Measurements from ENCODE around the gene AUTS2. TPM values are rescaled to one million over a fixed set of nuclear protein-coding genes. Genes with fewer than 3 reads are reported as not detected.
A peak's percentile ranks its signal among the peaks of the same experiment; 100 is the strongest.

Gene AUTS2
- total and polyA plus RNA-seq, 2 donors = 13.4 to 87.7 TPM

DNA sequence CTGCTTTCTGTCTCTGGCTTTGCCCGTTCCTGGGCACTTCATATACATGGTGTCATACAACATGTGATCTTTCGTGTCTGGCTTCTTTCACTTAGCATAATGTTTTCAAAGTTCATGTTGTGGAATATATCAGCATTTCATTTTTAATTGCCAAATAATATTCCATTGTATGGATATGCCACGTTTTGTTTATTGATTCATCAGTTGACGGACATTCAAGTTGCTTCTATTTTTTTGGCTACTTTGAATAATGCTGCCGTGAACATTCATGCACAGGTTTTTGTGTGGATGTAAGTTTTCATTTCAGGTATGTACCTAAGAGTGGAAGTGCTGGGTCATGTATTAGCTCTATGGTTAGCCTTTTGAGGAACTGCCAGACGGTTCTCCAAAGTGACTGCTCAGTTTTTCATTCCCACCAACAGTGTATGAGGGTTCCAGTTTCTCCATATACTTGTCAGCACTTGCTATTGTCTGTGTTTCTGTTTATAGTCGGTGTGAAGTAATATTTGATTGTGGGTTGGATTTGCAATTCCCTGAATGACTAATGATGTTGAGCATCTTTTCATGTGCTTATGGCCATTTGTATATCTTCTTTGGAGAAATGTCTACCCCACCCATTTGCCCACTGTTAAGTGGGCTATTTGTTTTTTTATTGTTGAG is 1132.3 kb downstream of the AUTS2 start:
- Histone ChIP-seq H3K27ac (ENCODE audit: low read depth) (no peak overlapping the region), H3K4me1 (ENCODE audit: insufficient read depth) (peaks cover 1% of the 10 kb centered on the region), H3K4me3 (ENCODE audit: low read depth, low read length) (no peak overlapping the region), H3K36me3 (ENCODE audit: insufficient read depth) (no peaks in the 10 kb centered on the region)
- no peak for DNase-seq (ENCODE audit: extremely low spot score)
- 95% methylated on average over 7 of the region's 7 CpGs for WGBS

DNA sequence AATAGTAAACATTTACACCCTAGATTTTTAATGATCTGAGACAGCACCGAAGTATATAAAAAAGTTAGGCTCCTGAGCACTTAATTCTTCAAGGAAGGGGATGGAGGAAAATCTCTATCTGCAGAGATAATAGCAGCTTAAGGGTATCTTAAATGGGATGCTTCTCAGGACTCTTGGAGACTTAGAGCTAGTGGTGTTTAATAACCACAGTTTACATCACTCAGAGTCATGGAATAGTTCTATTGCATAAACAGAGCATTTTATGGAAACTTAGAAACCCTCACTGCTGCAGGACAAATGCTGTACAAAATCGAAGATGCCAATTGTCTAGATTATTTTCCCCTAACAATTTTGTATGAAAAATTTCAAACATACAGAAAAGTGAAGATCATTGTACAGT is 1134.8 kb downstream of the AUTS2 start:
- no peak for DNase-seq (ENCODE audit: extremely low spot score)
- Histone ChIP-seq H3K4me3 (ENCODE audit: low read depth, low read length) (no peak overlapping the region), H3K4me1 (ENCODE audit: insufficient read depth) (peaks cover 1% of the 10 kb centered on the region), H3K27ac (ENCODE audit: low read depth) (no peak overlapping the region), H3K36me3 (ENCODE audit: insufficient read depth) (no peaks in the 10 kb centered on the region)
- WGBS = 30% methylated on average over 2 of the region's 2 CpGs

DNA sequence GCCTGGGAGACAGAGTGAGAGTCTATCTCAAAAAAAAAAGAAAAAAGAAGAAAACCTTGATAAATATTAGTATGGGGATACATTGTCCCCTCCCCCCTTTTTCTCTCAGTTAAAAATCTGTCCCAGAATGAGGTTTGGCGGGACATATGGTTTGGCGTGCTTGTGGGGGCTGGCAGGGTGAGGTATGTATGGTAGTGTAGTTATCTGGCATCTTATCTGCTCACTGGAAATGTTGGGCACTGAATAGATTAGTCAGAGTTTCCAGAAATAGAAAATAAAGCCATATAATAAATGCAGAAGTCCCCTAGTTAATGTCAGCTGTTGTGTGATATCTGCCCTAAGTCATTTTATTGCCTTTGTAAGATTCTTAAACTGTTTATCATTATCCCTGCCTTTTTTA is 1136.1 kb downstream of the AUTS2 start:
- H3K4me3 ChIP-seq (ENCODE audit: low read depth, low read length) = no peak overlapping the region
- 66% methylated on average over 2 of the region's 2 CpGs for whole genome bisulfite sequencing
- no peak for DNase-seq (ENCODE audit: extremely low spot score)
- no peaks in the 10 kb centered on the region for H3K4me1 ChIP-seq (ENCODE audit: insufficient read depth)
- no peak overlapping the region for H3K27ac ChIP-seq (ENCODE audit: low read depth)
- H3K36me3 ChIP-seq (ENCODE audit: insufficient read depth) = no peaks in the 10 kb centered on the region

DNA sequence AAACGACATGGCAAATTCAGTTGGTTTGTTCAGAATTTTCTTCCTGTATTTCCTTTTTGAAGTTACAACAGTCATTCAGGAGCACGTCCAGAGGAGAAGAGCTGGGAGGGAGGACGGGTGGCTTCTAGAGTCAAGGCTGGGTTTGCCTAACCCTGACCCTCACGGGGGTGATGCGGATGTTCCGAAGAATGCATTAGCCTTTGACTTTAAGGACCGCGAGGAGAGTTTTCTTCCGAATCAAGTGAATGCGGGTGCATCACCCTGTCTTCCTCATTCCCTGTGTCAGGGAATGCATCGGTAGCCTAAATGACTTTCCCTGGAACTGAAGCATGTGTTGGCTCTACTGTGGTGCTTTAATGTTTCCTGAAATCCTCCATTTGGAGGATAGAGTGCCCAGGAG is 1137.0 kb downstream of the AUTS2 start:
- no peak for DNase-seq (ENCODE audit: extremely low spot score)
- Histone ChIP-seq H3K4me1 (ENCODE audit: insufficient read depth) (no peaks in the 10 kb centered on the region), H3K4me3 (ENCODE audit: low read depth, low read length) (no peak overlapping the region), H3K36me3 (ENCODE audit: insufficient read depth) (no peaks in the 10 kb centered on the region), H3K27ac (ENCODE audit: low read depth) (no peak overlapping the region)
- 92% methylated on average over 11 of the region's 11 CpGs for WGBS

DNA sequence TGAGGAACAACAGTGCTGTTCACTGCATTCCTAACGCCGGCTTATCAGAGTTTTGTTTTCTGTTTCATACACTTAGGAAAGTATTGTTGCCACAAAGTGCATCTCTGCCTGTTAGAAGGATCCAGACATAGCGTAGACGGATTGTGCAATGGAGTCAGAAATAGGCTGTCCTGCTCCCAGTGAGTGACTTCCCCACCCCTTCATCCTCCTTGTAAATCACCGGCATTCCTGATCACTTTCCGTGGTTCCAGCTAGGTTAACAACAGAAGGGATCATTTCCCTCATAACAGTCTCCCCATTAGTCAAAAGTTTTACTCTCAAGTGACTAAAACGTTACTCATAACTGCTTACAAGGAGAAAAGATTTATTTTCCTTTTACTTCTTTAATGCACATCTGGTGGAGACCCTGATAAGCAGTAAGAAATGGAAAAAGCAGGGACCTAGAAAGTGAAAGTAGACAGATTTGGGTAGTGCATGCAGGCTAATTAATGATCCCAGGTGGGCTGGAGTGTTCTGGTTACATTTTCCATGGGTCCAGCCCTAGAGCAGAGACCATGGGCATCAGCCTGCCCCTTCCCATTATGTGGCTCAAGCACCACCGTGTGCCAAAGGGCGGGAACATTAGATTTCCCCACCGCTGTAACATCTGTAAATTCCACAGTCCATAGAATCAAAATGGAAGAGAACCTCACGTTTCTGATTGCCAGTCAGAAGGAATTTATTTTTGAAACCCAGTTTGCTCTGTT is 1138.6 kb downstream of the AUTS2 start:
- Histone ChIP-seq H3K27ac (ENCODE audit: low read depth) (no peak overlapping the region), H3K4me1 (ENCODE audit: insufficient read depth) (no peaks in the 10 kb centered on the region), H3K4me3 (ENCODE audit: low read depth, low read length) (no peak overlapping the region), H3K36me3 (ENCODE audit: insufficient read depth) (peaks cover 3% of the 10 kb centered on the region)
- WGBS = 29% methylated on average over 11 of the region's 11 CpGs
- no peak for DNase-seq (ENCODE audit: extremely low spot score)

DNA sequence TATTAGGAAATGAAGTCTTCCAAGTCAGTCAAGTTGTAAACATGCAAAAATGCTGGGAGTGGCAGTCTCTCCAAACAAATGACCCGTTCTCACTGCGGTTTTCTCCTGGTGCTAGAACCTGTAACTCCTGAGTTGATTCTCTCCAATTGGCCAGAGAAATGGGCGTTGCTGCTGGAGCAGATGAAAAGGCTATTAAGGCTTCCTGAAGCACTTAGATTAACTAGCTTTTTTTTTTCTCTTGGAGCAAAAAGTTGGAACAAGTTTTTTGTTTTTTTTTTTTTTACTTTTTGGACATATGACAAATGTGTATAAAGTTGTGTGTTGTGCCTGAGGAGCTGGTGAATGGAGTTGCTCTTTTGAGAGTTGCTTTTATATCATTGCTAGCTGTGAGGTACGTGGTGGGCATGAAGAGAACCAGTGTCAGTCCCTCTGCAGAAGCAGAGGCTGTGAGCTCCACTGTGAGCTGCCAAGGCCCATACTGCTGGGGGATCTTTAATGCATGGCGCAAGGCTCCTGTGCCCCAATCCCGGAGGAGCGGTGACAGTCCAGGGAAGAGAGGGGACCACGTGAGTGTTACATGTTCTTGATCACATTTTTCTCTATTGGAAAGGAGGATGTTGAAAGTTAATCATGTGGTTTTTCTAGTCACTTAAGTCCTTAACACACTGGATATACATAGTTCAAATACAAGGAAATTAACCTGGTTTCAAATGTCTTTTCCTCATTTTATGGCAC is 1140.0 kb downstream of the AUTS2 start:
- 63% methylated on average over 8 of the region's 8 CpGs for WGBS
- Histone ChIP-seq H3K4me1 (ENCODE audit: insufficient read depth) (no peaks in the 10 kb centered on the region), H3K27ac (ENCODE audit: low read depth) (no peak overlapping the region), H3K4me3 (ENCODE audit: low read depth, low read length) (no peak overlapping the region), H3K36me3 (ENCODE audit: insufficient read depth) (peaks cover 3% of the 10 kb centered on the region)
- peak; percentile 39 for DNase-seq (ENCODE audit: extremely low spot score)

DNA sequence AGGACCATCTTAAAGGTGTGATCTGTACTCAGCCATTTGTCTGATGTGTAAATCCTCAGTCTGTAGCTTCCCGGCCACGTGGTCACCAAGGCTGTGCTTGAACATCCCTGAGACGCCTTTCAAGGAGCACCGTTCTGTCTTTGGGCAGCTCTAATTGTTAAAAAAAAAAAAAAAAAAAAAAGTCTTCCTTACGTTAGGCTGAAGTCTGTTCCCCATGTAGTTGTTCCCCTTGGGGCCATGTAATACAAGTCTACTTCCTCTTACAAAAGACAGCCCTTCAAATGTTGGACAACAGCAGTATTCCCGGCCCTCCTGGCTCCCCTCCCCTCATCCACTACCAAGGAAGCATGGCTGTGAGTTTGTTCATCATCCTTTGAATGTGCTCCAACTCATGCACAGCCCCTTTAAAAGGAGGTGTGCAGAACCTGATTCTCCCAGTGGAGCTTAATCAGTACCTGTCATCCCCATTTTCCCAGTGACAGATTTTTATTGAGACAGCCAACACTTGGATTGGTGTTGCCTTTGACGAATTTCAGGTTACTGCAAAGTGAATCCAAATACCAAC is 1141.5 kb downstream of the AUTS2 start:
- H3K4me3 ChIP-seq (ENCODE audit: low read depth, low read length) = no peak overlapping the region

DNA sequence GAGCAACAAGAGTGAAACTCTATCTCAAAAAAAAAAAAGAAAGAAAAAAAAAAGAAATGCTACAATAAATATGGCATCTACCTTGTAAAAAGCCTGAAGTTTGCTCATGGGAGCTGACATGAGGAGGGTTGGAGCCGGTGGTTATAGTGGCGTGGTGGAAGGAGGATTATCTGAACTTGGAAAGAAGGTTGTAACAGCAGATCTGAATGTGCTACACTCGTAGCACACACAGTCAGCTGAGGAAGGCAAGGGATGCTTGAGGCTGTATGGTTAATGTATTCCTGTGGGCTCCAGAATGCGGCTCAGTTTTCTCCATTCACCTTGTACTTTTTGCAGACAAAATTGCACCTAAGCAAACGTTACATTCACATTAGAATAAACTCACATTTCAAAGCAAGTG is 1143.4 kb downstream of the AUTS2 start:
- H3K27ac ChIP-seq (ENCODE audit: low read depth) = no peak overlapping the region
- DNase-seq (ENCODE audit: extremely low spot score) = no peak
- peaks cover 3% of the 10 kb centered on the region for H3K36me3 ChIP-seq (ENCODE audit: insufficient read depth)
- H3K4me3 ChIP-seq (ENCODE audit: low read depth, low read length) = no peak overlapping the region
- no peaks in the 10 kb centered on the region for H3K4me1 ChIP-seq (ENCODE audit: insufficient read depth)
- WGBS = 77% methylated on average over 5 of the region's 5 CpGs

More for the DNA sequence above, 1141.5 kb downstream of the AUTS2 start:
- no peaks in the 10 kb centered on the region for H3K4me1 ChIP-seq (ENCODE audit: insufficient read depth)
- DNase-seq (ENCODE audit: extremely low spot score) = no peak
- peaks cover 3% of the 10 kb centered on the region for H3K36me3 ChIP-seq (ENCODE audit: insufficient read depth)
- 74% methylated on average over 7 of the region's 7 CpGs for WGBS
- H3K27ac ChIP-seq (ENCODE audit: low read depth) = no peak overlapping the region

DNA sequence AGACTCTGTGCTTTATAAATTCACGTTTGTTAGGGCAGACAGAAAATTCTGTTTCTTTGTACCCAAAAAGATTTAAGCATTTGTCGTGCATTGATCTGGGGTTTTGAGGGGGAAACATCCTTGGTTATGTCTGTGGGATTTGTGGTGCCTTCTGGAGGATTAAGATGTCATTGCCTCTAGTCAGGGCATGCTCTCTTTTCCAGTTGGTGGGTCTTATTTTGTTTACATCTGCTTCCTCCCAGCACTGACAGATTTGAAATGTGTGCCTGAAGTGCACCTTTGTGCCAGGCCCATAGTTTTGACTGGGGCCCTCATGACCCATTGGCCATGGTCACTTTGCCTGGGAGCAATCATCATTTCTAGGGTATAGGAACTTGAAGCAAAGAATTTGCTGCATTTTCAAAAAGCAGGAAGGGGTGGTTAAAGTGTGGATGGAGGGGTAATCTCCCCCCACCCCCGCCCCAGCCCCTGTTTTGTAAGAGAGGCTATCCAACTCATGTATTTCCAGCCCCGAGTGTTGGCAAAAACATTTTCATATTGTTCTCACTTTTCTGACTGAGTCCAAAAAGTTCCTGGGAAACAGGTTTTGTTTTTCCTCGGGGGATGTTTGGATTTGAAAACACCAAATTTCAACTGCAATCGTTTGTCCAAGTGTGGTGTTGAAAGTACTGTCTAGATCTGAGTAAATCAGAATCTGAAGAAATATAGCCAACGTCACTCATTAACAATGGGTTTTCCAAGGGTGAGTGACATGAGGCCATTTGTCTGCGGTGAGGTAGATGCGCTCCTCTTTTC is 1145.5 kb downstream of the AUTS2 start:
- H3K27ac ChIP-seq (ENCODE audit: low read depth) = no peak overlapping the region
- DNase-seq (ENCODE audit: extremely low spot score) = no peak
- 80% methylated on average over 9 of the region's 9 CpGs for WGBS
- no peak overlapping the region for H3K4me3 ChIP-seq (ENCODE audit: low read depth, low read length)
- H3K4me1 ChIP-seq (ENCODE audit: insufficient read depth) = no peaks in the 10 kb centered on the region
- H3K36me3 ChIP-seq (ENCODE audit: insufficient read depth) = peaks cover 3% of the 10 kb centered on the region

DNA sequence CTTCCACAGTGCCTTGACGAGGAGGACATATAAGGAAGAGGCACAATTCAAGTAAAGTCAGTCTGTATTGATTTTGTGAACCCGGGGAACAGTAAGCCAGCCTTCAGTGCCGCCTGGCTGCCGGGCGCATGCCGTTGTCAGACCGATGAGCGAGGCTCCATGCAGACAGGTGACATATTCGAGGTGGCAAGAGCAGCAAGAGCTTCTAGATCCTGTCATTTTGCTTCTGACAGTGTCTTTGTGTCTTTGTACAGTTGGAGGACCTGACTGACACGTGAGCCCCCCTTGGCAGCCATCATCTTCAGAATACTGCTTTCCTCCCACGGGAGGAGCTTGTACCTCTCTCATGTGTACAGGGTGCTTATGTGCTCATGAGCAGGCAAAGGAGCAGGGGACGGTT is 1146.2 kb downstream of the AUTS2 start:
- H3K36me3 ChIP-seq (ENCODE audit: insufficient read depth) = peaks cover 3% of the 10 kb centered on the region
- no peak for DNase-seq (ENCODE audit: extremely low spot score)
- H3K4me1 ChIP-seq (ENCODE audit: insufficient read depth) = no peaks in the 10 kb centered on the region
- WGBS = 93% methylated on average over 12 of the region's 12 CpGs
- H3K4me3 ChIP-seq (ENCODE audit: low read depth, low read length) = no peak overlapping the region
- no peak overlapping the region for H3K27ac ChIP-seq (ENCODE audit: low read depth)

DNA sequence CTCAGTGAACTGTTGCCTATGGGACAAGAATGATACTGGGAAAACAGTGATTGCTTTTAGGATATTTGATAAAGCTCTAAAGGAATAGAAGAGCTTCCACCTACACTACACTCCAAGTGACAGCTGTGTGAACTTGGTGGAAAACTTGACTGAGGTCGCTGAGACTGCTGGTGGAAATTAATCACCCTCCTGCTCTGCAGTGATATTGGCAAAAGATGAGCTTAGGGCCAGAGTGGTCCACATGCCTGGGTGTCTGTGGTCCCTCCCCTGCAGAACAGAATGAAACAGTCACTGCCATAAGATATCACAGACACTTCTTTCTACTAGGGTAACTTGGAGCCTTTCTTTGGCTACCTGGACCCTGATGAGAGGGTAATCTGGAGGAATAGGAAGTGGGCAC is 1151.6 kb downstream of the AUTS2 start:
- no peaks in the 10 kb centered on the region for H3K4me1 ChIP-seq (ENCODE audit: insufficient read depth)
- 82% methylated on average over 1 of the region's 1 CpG for WGBS
- H3K27ac ChIP-seq (ENCODE audit: low read depth) = no peak overlapping the region
- H3K36me3 ChIP-seq (ENCODE audit: insufficient read depth) = no peaks in the 10 kb centered on the region
- no peak for DNase-seq (ENCODE audit: extremely low spot score)
- H3K4me3 ChIP-seq (ENCODE audit: low read depth, low read length) = no peak overlapping the region

DNA sequence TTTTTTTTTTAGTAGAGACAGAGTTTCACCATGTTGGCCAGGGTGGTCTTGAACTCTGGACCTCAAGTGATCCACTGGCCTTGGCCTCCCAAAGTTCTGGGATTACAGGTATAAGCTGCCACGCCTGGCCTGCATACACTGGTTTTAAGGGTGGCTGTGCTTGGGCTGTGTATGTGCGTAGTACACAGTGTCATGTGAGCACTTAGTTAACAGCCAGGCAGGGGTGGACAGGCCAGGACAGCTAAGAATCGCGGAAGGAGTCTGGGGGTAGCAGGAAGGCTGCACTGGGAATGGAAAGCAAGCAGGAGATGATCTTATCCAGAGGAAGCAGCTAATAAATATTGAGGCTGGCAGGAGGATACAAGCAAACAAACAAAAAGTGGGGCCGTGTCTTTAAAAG is 1153.6 kb downstream of the AUTS2 start:
- WGBS = 69% methylated on average over 5 of the region's 5 CpGs

DNA sequence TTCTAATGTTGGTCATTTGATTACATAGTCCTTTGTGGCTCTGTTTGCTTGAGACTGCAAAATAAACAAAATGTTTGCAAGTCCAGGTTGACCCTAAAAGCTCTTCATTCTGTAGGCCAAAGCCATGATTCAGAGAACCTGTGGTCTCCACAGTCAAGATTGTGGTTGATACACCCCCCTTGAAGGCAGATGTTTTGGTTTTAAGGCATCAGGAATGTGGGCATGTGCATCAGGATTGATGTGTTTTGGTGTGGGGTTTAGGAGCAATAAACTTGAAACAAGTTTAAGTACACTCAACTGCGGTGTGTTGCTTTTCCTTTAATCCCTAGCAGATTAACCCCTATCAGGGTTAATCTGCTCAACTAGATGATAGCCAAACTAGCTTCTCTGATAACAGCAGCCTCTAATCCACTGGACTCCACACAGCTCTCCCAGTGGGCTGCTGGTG is 1154.5 kb downstream of the AUTS2 start:
- no peak for DNase-seq (ENCODE audit: extremely low spot score)
- no peak overlapping the region for H3K27ac ChIP-seq (ENCODE audit: low read depth)
- 23% methylated on average over 1 of the region's 1 CpG for WGBS
- H3K4me3 ChIP-seq (ENCODE audit: low read depth, low read length) = no peak overlapping the region
- no peaks in the 10 kb centered on the region for H3K36me3 ChIP-seq (ENCODE audit: insufficient read depth)
- H3K4me1 ChIP-seq (ENCODE audit: insufficient read depth) = no peaks in the 10 kb centered on the region

More for the DNA sequence above, 1153.6 kb downstream of the AUTS2 start:
- no peaks in the 10 kb centered on the region for H3K36me3 ChIP-seq (ENCODE audit: insufficient read depth)
- DNase-seq (ENCODE audit: extremely low spot score) = no peak
- no peaks in the 10 kb centered on the region for H3K4me1 ChIP-seq (ENCODE audit: insufficient read depth)
- no peak overlapping the region for H3K4me3 ChIP-seq (ENCODE audit: low read depth, low read length)
- no peak overlapping the region for H3K27ac ChIP-seq (ENCODE audit: low read depth)
